ENCODE results near the gene GPS1. TPM values are rescaled to one million over a fixed set of nuclear protein-coding genes. Genes with fewer than 3 reads are reported as not detected.

The GPS1 gene
- total and polyA plus RNA-seq, 10 donors = 61.5 to 109 (median 68.9) TPM

DNA sequence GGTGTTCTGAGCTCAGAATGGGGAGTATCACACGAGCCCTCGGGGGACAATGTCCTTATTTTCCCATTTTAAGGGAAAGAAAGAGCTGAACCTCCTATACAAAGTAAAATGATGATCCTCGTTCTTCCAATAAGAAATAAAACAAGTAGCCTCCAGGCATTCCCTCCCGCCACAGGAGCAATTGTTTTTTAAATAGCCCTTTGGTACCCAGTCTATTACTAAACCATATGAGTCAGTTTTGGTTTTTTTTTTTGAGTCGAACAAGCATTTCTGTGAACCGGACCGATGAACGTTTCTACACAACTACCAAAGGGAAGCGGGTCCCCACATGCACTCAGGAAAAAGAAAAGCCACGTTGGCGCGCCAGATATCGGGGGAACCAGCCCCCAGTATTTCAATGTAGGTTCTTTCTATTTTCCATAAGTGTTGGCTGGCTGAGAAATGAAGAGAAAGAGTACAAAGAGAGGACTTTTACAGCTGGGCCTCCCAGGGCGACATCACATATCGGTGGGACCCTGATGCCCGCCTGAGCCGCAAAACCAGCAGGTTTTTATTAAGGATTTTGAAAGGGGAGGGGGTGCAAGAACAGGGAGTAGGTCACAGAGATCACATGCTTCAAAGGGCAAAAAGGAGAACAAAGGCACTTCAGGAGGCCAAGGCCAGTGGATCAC lies 10.4 kb upstream of the GPS1 start:
- intact Hi-C loops (cut with DNase I; ENCODE audit: low total_unique reads) = loop anchor here (10.0 kb wide), 1 partner anchor 64 kb away; no protein-coding TSS in a partner anchor
- TF ChIP-seq, protein P1, sequence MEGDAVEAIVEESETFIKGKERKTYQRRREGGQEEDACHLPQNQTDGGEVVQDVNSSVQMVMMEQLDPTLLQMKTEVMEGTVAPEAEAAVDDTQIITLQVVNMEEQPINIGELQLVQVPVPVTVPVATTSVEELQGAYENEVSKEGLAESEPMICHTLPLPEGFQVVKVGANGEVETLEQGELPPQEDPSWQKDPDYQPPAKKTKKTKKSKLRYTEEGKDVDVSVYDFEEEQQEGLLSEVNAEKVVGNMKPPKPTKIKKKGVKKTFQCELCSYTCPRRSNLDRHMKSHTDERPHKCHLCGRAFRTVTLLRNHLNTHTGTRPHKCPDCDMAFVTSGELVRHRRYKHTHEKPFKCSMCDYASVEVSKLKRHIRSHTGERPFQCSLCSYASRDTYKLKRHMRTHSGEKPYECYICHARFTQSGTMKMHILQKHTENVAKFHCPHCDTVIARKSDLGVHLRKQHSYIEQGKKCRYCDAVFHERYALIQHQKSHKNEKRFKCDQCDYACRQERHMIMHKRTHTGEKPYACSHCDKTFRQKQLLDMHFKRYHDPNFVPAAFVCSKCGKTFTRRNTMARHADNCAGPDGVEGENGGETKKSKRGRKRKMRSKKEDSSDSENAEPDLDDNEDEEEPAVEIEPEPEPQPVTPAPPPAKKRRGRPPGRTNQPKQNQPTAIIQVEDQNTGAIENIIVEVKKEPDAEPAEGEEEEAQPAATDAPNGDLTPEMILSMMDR (IDR thresholded peaks at IDR 0.05 in 8 of 11, conservative IDR thresholded peaks at IDR 0.05 in 3 of 11) = no peak
- TF ChIP-seq POLR2AphosphoS5 (IDR thresholded peaks at IDR 0.05) (no peak), POLR2A (IDR thresholded peaks at IDR 0.05) (no peak)
- no peak for DNase-seq
- H3K27me3 ChIP-seq (replicated peaks in 1 of 7) = no peaks in the 10 kb centered on the region
- H3K4me3 ChIP-seq = no peak overlapping the region
- peaks cover 0 to under 1% (median 0%) of the 10 kb centered on the region in 6 donors for H3K36me3 ChIP-seq
- H3K4me1 ChIP-seq = peaks cover 5 to 28% (median 17%) of the 10 kb centered on the region in 6 donors
- no peaks in the 10 kb centered on the region for H3K9me3 ChIP-seq
- 73 to 88% (median 80%) methylated on average over 17 of the region's 17 CpGs for WGBS, 5 donors
- H3K27ac ChIP-seq = no peak overlapping the region

DNA sequence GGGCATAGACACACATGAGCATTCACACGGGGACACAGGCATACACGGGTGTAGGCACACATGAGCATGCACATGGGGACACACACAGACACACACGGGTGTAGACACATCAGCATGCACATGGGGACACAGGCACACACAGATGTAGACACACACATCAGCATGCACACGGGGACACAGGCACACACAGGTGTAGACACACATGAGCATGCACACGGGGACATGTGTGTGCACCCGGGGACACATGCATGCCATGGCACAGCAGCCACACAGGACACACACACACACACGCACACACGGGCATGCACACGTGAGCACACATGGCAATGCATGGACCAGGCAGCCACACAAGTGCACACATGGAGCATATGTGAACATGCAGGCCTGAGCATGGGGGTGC lies 9.0 kb upstream of the GPS1 start:
- H3K27ac ChIP-seq = no peak overlapping the region
- H3K27me3 ChIP-seq (replicated peaks in 1 of 7) = no peaks in the 10 kb centered on the region
- H3K4me3 ChIP-seq = no peak overlapping the region
- no peaks in the 10 kb centered on the region for H3K9me3 ChIP-seq
- TF ChIP-seq, protein P1 (IDR thresholded peaks at IDR 0.05 in 8 of 11, conservative IDR thresholded peaks at IDR 0.05 in 3 of 11) = no peak
- no peak for TF ChIP-seq POLR2AphosphoS5 (IDR thresholded peaks at IDR 0.05)
- no peak for TF ChIP-seq POLR2A (IDR thresholded peaks at IDR 0.05)
- WGBS, 5 donors = 88 to 94% (median 90%) methylated on average over 9 of the region's 9 CpGs
- peaks cover 0 to 14% (median 6%) of the 10 kb centered on the region in 6 donors for H3K36me3 ChIP-seq
- H3K4me1 ChIP-seq = peaks cover 0 to 15% (median 6%) of the 10 kb centered on the region in 6 donors
- no peak for DNase-seq
- intact Hi-C loops (cut with DNase I; ENCODE audit: low total_unique reads) = loop anchor here (10.0 kb wide), 1 partner anchor 62 kb away; no protein-coding TSS in a partner anchor

DNA sequence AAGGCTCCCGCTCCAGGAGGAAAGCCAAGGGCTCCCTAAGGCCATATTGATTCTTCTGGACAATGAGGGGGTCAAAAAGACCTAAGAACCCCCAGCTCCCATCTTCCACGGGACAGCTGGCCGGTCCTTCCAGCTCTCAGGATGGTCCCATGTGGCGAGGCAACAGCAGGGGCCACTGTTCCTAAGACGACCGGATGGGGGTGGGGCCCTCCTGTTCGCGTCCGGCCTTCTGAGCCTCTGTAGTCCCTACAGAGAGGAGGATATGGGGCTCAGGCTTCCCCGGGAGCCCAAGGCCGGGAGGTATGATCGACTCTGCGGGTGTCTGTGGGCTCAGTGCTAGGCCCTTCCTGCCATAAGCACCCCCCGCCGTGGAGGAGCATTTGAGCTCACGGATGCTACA lies 8.2 kb upstream of the GPS1 start:
- no peaks in the 10 kb centered on the region for H3K27me3 ChIP-seq (replicated peaks in 1 of 7)
- 75 to 85% (median 79%) methylated on average over 10 to 16 of the region's 16 CpGs for WGBS, 5 donors
- DNase-seq = no peak
- no peak overlapping the region for H3K27ac ChIP-seq
- H3K36me3 ChIP-seq = peaks cover 0 to 23% (median 7%) of the 10 kb centered on the region in 6 donors
- no peaks in the 10 kb centered on the region for H3K9me3 ChIP-seq
- peaks cover 0 to 6% (median 0%) of the 10 kb centered on the region in 6 donors for H3K4me1 ChIP-seq
- TF ChIP-seq POLR2AphosphoS5 (IDR thresholded peaks at IDR 0.05) (no peak), POLR2A (IDR thresholded peaks at IDR 0.05) (no peak)
- TF ChIP-seq, protein P1 (IDR thresholded peaks at IDR 0.05 in 8 of 11, conservative IDR thresholded peaks at IDR 0.05 in 3 of 11) = no peak
- intact Hi-C loops (cut with DNase I; ENCODE audit: low total_unique reads) = loop anchor here (10.0 kb wide), 1 partner anchor 61 kb away; no protein-coding TSS in a partner anchor
- H3K4me3 ChIP-seq = no peak overlapping the region

DNA sequence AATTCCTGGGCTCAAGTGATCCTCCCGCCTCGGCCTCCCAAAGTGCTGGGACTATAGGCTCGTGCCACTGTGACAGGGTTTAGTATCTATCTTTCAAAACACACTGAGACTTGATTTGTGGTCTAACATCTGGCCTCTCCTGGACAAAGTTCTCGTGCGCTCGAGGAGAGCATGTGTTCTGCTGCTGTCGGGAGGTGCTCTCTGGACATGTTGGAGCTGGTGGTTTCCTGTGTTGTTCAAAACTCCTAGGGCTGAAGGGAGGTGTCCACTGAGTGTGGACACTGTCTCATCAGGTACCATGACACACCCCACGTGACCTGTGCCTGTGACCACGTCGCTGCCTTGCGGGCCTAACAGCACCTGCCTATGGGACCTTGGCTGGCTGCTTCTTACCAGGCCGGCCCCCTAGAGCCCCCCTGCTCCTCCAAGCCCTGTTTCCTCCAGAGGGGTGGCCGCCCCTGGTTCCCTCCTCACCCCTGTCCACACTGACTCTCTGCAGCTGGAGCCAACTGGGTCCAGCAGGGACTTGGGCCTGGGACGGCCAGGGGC lies 5.7 kb upstream of the GPS1 start:
- WGBS, 5 donors = 81 to 91% (median 85%) methylated on average over 14 of the region's 14 CpGs
- intact Hi-C loops (cut with DNase I; ENCODE audit: low total_unique reads) = loop anchor here (10.0 kb wide), 1 partner anchor 59 kb away; no protein-coding TSS in a partner anchor
- no peak overlapping the region for H3K4me3 ChIP-seq
- H3K36me3 ChIP-seq = peaks cover 0 to 39% (median 9%) of the 10 kb centered on the region in 6 donors
- H3K27ac ChIP-seq = no peak overlapping the region
- no peak for DNase-seq
- H3K9me3 ChIP-seq = no peaks in the 10 kb centered on the region
- TF ChIP-seq POLR2AphosphoS5 (IDR thresholded peaks at IDR 0.05) (peak in 2 of 3 donors; percentile 12 to 13), POLR2A (IDR thresholded peaks at IDR 0.05) (no peak)
- TF ChIP-seq, protein P1 (IDR thresholded peaks at IDR 0.05 in 8 of 11, conservative IDR thresholded peaks at IDR 0.05 in 3 of 11) = no peak
- H3K27me3 ChIP-seq (replicated peaks in 1 of 7) = no peaks in the 10 kb centered on the region
- peaks cover 6 to 22% (median 17%) of the 10 kb centered on the region in 6 donors for H3K4me1 ChIP-seq

Data from spleen (tissue), 11 donors.